A549 (cell line): ENCODE data around the gene TRABD2A.

Experiments
- CBX2 ChIP-seq: fragments of 200-600 bp; sonication (generic); IDR thresholded peaks from 2 replicates; pipeline ENCODE4 v1.6.1; 2016; ENCODE audit warnings: low read depth, mild to moderate bottlenecking, borderline replicate concordance
- CTCF ChIP-seq: fragments of >200 bp; sonication (Bioruptor Twin); formaldehyde crosslinking; IDR thresholded peaks from 3 replicates; pipeline ENCODE4 v1.5.1; 2016
- EP300 ChIP-seq, 2 experiments: fragments of >200 bp; sonication (Bioruptor Twin); formaldehyde crosslinking; IDR thresholded peaks; 2 replicates in 1 of 2; 3 replicates in 1 of 2; pipeline ENCODE4 v1.6.1; 2016 to 2017
- ESRRA ChIP-seq: fragments of 150-350 bp; IDR thresholded peaks from 2 replicates; pipeline ENCODE4 v1.6.1; 2014; ENCODE audit warnings: mild to moderate bottlenecking, low read length, borderline replicate concordance
- JUNB ChIP-seq: fragments of >200 bp; sonication (Bioruptor Twin); formaldehyde crosslinking; IDR thresholded peaks from 2 replicates; pipeline ENCODE4 v1.6.1; 2016
- MYC ChIP-seq: IDR thresholded peaks from 2 replicates; pipeline ENCODE4 v1.6.1; 2012; ENCODE audit warnings: mild to moderate bottlenecking, inconsistent platforms, low read length, improper control_type of control experiment, borderline replicate concordance
- NFE2L2 ChIP-seq: fragments of 150-350 bp; conservative IDR thresholded peaks from 2 replicates; pipeline ENCODE4 v1.6.1; 2014; ENCODE audit warnings: low read length
- PHF8 ChIP-seq: fragments of 200-600 bp; sonication (generic); IDR thresholded peaks from 2 replicates; pipeline ENCODE4 v1.6.1; 2016; ENCODE audit warnings: low read depth, mild to moderate bottlenecking, antibody characterized with exemption, moderate library complexity, borderline replicate concordance
- POLR2A ChIP-seq: IDR thresholded peaks from 2 replicates; pipeline ENCODE4 v1.6.1; 2012; ENCODE audit warnings: mild to moderate bottlenecking, low read length
- RCOR1 ChIP-seq: fragments of 150-350 bp; IDR thresholded peaks from 2 replicates; pipeline ENCODE4 v1.6.1; 2014; ENCODE audit warnings: antibody characterized with exemption, low read length, low read depth

- no peak for TF ChIP-seq CTCF
- TF ChIP-seq EP300 (IDR thresholded peaks at IDR 0.05), result no peak
- no peak for TF ChIP-seq POLR2A
- no peak for TF ChIP-seq ESRRA
- no peak for TF ChIP-seq NFE2L2
- no peak for TF ChIP-seq CBX2
- no peak for TF ChIP-seq MYC
- TF ChIP-seq PHF8, result no peak
- TF ChIP-seq RCOR1, result no peak
- TF ChIP-seq JUNB, result no peak
Measured at GRCh38 chr2:84858937-84859336, 21.9 kb downstream of the TRABD2A start.
